Measurements from ENCODE around the gene KRT3.

DNA sequence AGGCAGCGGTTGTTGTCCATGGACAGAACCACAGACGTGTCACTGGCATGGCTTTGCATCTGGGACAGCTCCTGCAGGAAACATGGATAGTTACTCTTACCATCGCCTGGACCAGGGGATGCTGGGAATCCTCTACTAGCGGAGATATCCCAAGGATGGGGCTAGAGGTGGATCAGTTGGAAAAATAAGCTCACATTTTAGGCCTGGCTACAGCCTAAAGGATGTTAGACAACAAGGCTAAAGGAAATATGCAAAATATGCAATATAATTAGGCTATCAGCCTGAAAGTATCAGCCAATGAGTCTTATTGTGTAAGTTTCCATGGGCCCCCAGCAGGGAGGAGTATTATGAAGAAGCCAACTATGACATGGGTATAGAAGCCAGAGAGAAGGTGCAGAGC is 23.7 kb downstream of the KRT3 start:
- TF ChIP-seq, protein P1, sequence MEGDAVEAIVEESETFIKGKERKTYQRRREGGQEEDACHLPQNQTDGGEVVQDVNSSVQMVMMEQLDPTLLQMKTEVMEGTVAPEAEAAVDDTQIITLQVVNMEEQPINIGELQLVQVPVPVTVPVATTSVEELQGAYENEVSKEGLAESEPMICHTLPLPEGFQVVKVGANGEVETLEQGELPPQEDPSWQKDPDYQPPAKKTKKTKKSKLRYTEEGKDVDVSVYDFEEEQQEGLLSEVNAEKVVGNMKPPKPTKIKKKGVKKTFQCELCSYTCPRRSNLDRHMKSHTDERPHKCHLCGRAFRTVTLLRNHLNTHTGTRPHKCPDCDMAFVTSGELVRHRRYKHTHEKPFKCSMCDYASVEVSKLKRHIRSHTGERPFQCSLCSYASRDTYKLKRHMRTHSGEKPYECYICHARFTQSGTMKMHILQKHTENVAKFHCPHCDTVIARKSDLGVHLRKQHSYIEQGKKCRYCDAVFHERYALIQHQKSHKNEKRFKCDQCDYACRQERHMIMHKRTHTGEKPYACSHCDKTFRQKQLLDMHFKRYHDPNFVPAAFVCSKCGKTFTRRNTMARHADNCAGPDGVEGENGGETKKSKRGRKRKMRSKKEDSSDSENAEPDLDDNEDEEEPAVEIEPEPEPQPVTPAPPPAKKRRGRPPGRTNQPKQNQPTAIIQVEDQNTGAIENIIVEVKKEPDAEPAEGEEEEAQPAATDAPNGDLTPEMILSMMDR (IDR thresholded peaks at IDR 0.05; ENCODE audit: low read depth, low read length, poor library complexity, severe bottlenecking), result no peak
- TF ChIP-seq EZH2phosphoT487 (IDR thresholded peaks at IDR 0.05; ENCODE audit: borderline replicate concordance, low read length), result no peak

Data from DOHH2 (cell line).